KMS-11 (cell line): ENCODE results near the gene KCNQ1.

Source experiments
- H2AFZ ChIP-seq: fragments of 200-600 bp; sonication (generic); 2 replicates; pipeline ENCODE4 v1.6.1; 2016; ENCODE audit warnings: antibody characterized with exemption, mixed run types, low read depth
- H3K27ac ChIP-seq: fragments of 200-600 bp; sonication (generic); 2 replicates; pipeline ENCODE4 v1.6.1; 2016; ENCODE audit warnings: mild to moderate bottlenecking, mixed run types
- H3K27me3 ChIP-seq: fragments of 200-600 bp; sonication (generic); 2 replicates; pipeline ENCODE4 v1.6.1; 2017; ENCODE audit warnings: mild to moderate bottlenecking, low read depth, mixed run types, moderate library complexity; ENCODE audit not compliant: insufficient read depth
- H3K36me3 ChIP-seq: fragments of 200-600 bp; sonication (generic); 2 replicates; pipeline ENCODE4 v1.6.1; 2017; ENCODE audit warnings: mild to moderate bottlenecking, mixed run types; ENCODE audit not compliant: insufficient read depth
- H3K4me1 ChIP-seq: fragments of 200-600 bp; sonication (generic); 2 replicates; pipeline ENCODE4 v1.6.1; 2016; ENCODE audit warnings: mild to moderate bottlenecking, low read depth, mixed run types; ENCODE audit not compliant: poor library complexity, severe bottlenecking
- H3K4me2 ChIP-seq: fragments of 200-600 bp; sonication (generic); 2 replicates; pipeline ENCODE4 v1.7.0; 2016; ENCODE audit warnings: mild to moderate bottlenecking, mixed run types
- H3K4me3 ChIP-seq: fragments of 200-600 bp; sonication (generic); IDR thresholded peaks from 2 replicates; pipeline ENCODE4 v1.6.1; 2017; ENCODE audit warnings: low read depth, low read length, mixed read lengths; ENCODE audit not compliant: insufficient read depth
- H3K79me2 ChIP-seq: fragments of 200-600 bp; sonication (generic); 2 replicates; pipeline ENCODE4 v1.6.1; 2016; ENCODE audit warnings: low read depth, mixed run types; ENCODE audit not compliant: insufficient read depth
- H3K9ac ChIP-seq: fragments of 200-600 bp; sonication (generic); 2 replicates; pipeline ENCODE4 v1.6.1; 2016; ENCODE audit warnings: mild to moderate bottlenecking, mixed run types
- H4K20me1 ChIP-seq: fragments of 200-600 bp; sonication (generic); 2 replicates; pipeline ENCODE4 v1.6.1; 2016; ENCODE audit warnings: mild to moderate bottlenecking, mixed run types; ENCODE audit not compliant: insufficient read depth
- CTCF ChIP-seq: fragments of 200-600 bp; sonication (generic); conservative IDR thresholded peaks from 2 replicates; pipeline ENCODE4 v1.6.1; 2017; ENCODE audit warnings: low read depth, mild to moderate bottlenecking, antibody characterized with exemption, low read length, moderate library complexity, mixed read lengths

Gene KCNQ1

DNA sequence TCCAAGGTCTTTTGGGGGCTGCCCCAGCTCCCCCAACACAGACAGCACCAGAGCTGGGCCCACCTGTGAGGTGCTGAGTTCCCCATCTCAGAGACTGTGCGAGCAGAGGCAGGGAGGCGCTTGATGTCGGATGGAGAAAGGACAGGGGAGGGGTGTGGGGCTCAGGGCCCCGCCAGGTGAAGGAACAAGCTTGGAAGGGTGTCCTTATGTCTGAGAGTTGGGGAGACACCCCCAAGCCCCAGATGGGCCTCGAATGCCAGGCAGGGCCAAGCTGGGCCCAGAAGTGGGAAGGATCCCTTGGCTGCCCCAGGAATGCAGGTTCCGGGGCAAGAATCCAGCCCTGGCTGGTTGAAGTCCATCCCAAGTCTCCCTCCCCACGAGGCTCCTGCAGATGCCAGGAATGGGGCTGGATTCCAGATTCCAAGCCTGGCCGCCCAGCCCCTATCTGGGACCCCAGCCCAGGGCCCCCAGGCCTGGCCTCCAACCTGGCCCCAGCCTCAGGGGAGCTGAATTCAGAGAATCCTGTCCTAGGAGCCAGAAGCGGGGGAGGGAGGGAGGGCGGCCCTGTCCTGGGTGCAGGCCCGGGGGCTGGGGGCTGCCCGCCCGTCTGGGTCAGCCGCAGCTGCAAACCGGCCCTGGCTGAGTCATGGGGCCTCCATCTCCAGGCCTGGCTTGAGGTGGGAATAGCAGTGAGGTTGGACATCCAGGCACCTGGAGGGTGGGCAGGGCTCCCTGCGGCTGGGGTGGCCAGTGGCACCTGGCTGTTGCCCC lies 389.9 kb downstream of the KCNQ1 start:
- no peak overlapping the region for H2AFZ ChIP-seq
- H3K4me3 ChIP-seq, result no peak overlapping the region
- H3K79me2 ChIP-seq, result no peaks in the 10 kb centered on the region
- no peak overlapping the region for H3K9ac ChIP-seq
- no peak for TF ChIP-seq CTCF
- no peaks in the 10 kb centered on the region for H4K20me1 ChIP-seq
- H3K27ac ChIP-seq, result no peak overlapping the region
- no peaks in the 10 kb centered on the region for H3K4me1 ChIP-seq
- H3K27me3 ChIP-seq, result no peaks in the 10 kb centered on the region
- H3K36me3 ChIP-seq, result no peaks in the 10 kb centered on the region
- no peak overlapping the region for H3K4me2 ChIP-seq

DNA sequence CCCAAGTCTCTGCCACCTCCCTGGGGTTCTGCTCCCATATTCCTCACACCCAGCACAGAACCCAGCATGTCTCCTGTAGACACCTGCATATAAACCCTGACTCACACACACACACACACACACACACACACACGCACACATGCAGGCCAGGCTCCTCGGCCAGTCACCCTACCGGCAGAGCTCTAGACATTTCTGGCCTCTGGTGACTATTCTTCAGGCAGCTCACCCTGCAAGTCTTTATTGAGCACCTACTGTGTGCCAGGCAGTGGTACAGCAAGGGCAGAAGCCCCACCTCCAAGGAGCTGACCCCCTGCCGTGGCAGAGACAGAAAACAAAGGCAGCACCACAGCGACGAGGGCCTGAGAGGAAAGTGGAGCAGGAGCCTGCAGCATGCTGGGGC lies 390.5 kb downstream of the KCNQ1 start:
- Histone ChIP-seq H3K4me1 (no peaks in the 10 kb centered on the region), H3K4me2 (no peak overlapping the region), H3K79me2 (no peaks in the 10 kb centered on the region), H3K36me3 (no peaks in the 10 kb centered on the region), H3K27me3 (no peaks in the 10 kb centered on the region), H3K4me3 (no peak overlapping the region), H2AFZ (no peak overlapping the region), H3K9ac (no peak overlapping the region), H4K20me1 (no peaks in the 10 kb centered on the region), H3K27ac (no peak overlapping the region)
- no peak for TF ChIP-seq CTCF

GRCh38 chr11:2835751-2836150 lies 390.9 kb downstream of the KCNQ1 start:
- Histone ChIP-seq H3K9ac (no peak overlapping the region), H4K20me1 (no peaks in the 10 kb centered on the region), H3K4me2 (no peak overlapping the region), H3K27ac (no peak overlapping the region), H3K4me1 (no peaks in the 10 kb centered on the region), H2AFZ (no peak overlapping the region), H3K36me3 (no peaks in the 10 kb centered on the region), H3K4me3 (no peak overlapping the region), H3K27me3 (no peaks in the 10 kb centered on the region), H3K79me2 (no peaks in the 10 kb centered on the region)
- TF ChIP-seq CTCF, result no peak

GRCh38 chr11:2836315-2837095 lies 391.7 kb downstream of the KCNQ1 start:
- Histone ChIP-seq H3K9ac (no peak overlapping the region), H2AFZ (no peak overlapping the region), H3K27me3 (no peaks in the 10 kb centered on the region), H3K4me3 (no peak overlapping the region), H4K20me1 (no peaks in the 10 kb centered on the region), H3K4me2 (no peak overlapping the region), H3K79me2 (no peaks in the 10 kb centered on the region), H3K27ac (no peak overlapping the region), H3K4me1 (no peaks in the 10 kb centered on the region), H3K36me3 (no peaks in the 10 kb centered on the region)
- TF ChIP-seq CTCF, result no peak
